ENCODE results near the gene GNB2.
"Not testable (repeated sequence)": the region's sequence is repeated elsewhere in the genome, so short reads cannot be mapped to it uniquely, and the experiment has no call there.

The GNB2 gene

GRCh38 chr7:100673302-100673941 lies at the start of gene GNB2:
TSS of gene GNB2 (plus strand) at chr7:100673740. CDS start at chr7:100676266, 2,526 bp downstream.
- DNase-seq, result peak; percentile 99

- DNase-seq, result no peak
Measured at GRCh38 chr7:100623951-100624824, 49.4 kb upstream of the GNB2 start.

GRCh38 chr7:100626055-100626454 lies 47.5 kb upstream of the GNB2 start:
- DNase-seq, result no peak

GRCh38 chr7:100626530-100627237 lies 46.9 kb upstream of the GNB2 start:
- peak; percentile 84 for DNase-seq

GRCh38 chr7:100627238-100627549 lies 46.3 kb upstream of the GNB2 start:
- no peak for DNase-seq

- DNase-seq, result peak; percentile 20
Measured at GRCh38 chr7:100629117-100629716, 44.3 kb upstream of the GNB2 start.

GRCh38 chr7:100630066-100630465 lies 43.5 kb upstream of the GNB2 start:
- no peak for DNase-seq

GRCh38 chr7:100632951-100633717 lies 40.4 kb upstream of the GNB2 start:
- DNase-seq, result peak; percentile 64

GRCh38 chr7:100639995-100640516 lies 33.5 kb upstream of the GNB2 start:
- no peak for DNase-seq

- no peak for DNase-seq
Measured at GRCh38 chr7:100640517-100641440, 32.8 kb upstream of the GNB2 start.

- DNase-seq, result no peak
Measured at GRCh38 chr7:100641463-100641859, 32.1 kb upstream of the GNB2 start, which contains the start of gene TFR2. TSS of gene TFR2 (minus strand) at chr7:100641552. CDS start at chr7:100641509, 43 bp downstream.

- no peak for DNase-seq
Measured at GRCh38 chr7:100641860-100642533, 31.5 kb upstream of the GNB2 start.

- DNase-seq, result peak; percentile 20
Measured at GRCh38 chr7:100642534-100642907, 31.0 kb upstream of the GNB2 start.

- DNase-seq, result no peak
Measured at GRCh38 chr7:100649826-100650565, 23.5 kb upstream of the GNB2 start.

GRCh38 chr7:100654908-100655831 lies 18.4 kb upstream of the GNB2 start:
- DNase-seq, result no peak

GRCh38 chr7:100655908-100656674 lies 17.4 kb upstream of the GNB2 start, which contains the start of gene ACTL6B:
TSS of gene ACTL6B (minus strand) at chr7:100656448. CDS start at chr7:100656354, 94 bp downstream.
- peak; percentile 62 for DNase-seq

GRCh38 chr7:100662194-100662776 lies 11.3 kb upstream of the GNB2 start:
- DNase-seq, result not testable (repeated sequence)
